IPS-NIHi11 (cell line): ENCODE data around the gene SH3TC2.

Experiments
- DNase-seq: peaks from one replicate; pipeline ENCODE4 v3.0.0; 2012; ENCODE audit warnings: mixed read lengths, low spot score

The SH3TC2 gene

GRCh38 chr5:148970228-148970627 lies 92.6 kb downstream of the SH3TC2 start:
- DNase-seq = peak; percentile 39

GRCh38 chr5:148969291-148969690 lies 93.6 kb downstream of the SH3TC2 start:
- DNase-seq = no peak

- no peak for DNase-seq
Measured at GRCh38 chr5:148968311-148968710, 94.6 kb downstream of the SH3TC2 start.

- no peak for DNase-seq
Measured at GRCh38 chr5:148967783-148968182, 95.1 kb downstream of the SH3TC2 start.

- DNase-seq = no peak
Measured at GRCh38 chr5:148966938-148967337, 95.9 kb downstream of the SH3TC2 start.

- no peak for DNase-seq
Measured at GRCh38 chr5:148966348-148966747, 96.5 kb downstream of the SH3TC2 start.

GRCh38 chr5:148965511-148966265 lies 97.2 kb downstream of the SH3TC2 start:
- DNase-seq = peak; percentile 48

GRCh38 chr5:148963664-148964063 lies 99.2 kb downstream of the SH3TC2 start:
- no peak for DNase-seq

GRCh38 chr5:148962761-148963324 lies 100.0 kb downstream of the SH3TC2 start:
- DNase-seq = no peak

GRCh38 chr5:148962200-148962550 lies 100.7 kb downstream of the SH3TC2 start:
- no peak for DNase-seq

- no peak for DNase-seq
Measured at GRCh38 chr5:148961261-148962199, 101.3 kb downstream of the SH3TC2 start.

- no peak for DNase-seq
Measured at GRCh38 chr5:148960070-148960769, 102.6 kb downstream of the SH3TC2 start.

GRCh38 chr5:148957591-148958202 lies 105.2 kb downstream of the SH3TC2 start:
- peak; percentile 74 for DNase-seq

GRCh38 chr5:148956477-148957385 lies 106.1 kb downstream of the SH3TC2 start:
- peak; percentile 57 for DNase-seq
